OCI-LY1 (cell line): ENCODE results near the gene LAIR2.

Source experiments
- EZH2 ChIP-seq: fragments of 200-600 bp; sonication (generic), shearing (Covaris generic); IDR thresholded peaks from 2 replicates; pipeline ENCODE4 v1.8.0; 2017; ENCODE audit warnings: borderline replicate concordance, mixed run types, mild to moderate bottlenecking, antibody characterized with exemption, low read length, moderate library complexity, mixed read lengths
- TF ChIP-seq, protein P1 (sequence below): fragments of 200-600 bp; sonication (generic), shearing (Covaris generic); IDR thresholded peaks from 2 replicates; pipeline ENCODE4 v1.5.1; 2017; ENCODE audit warnings: mild to moderate bottlenecking, antibody characterized with exemption, low read length, moderate library complexity, mixed read lengths

DNA sequence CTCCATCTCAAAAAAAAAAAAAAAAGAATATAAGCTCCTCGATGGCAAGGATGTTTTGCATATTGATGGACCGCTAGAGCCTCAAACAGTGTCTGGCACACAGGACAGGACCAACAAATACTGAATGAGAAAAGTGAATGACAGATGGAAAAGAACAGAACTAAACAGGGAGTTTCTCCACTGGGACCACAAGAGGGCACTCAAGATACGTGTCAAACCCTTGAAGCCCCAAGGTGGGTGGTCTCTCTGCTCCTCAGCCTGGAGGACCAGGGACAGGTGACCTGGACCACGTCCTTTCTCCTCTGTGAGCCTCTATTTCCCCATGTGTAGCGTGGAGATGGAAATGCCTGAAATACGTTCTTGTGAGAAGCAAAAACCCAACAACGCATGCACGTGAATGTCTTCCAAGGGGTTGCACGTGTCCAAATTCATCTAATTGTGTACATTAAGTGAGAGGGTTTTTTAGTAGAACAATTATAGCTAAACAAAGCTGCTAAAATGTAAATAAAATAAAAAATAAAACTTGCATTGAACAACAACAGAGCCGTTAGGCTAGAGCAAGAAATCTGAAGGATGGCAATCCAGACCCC lies 23.9 kb upstream of the LAIR2 start:
- TF ChIP-seq, protein P1, sequence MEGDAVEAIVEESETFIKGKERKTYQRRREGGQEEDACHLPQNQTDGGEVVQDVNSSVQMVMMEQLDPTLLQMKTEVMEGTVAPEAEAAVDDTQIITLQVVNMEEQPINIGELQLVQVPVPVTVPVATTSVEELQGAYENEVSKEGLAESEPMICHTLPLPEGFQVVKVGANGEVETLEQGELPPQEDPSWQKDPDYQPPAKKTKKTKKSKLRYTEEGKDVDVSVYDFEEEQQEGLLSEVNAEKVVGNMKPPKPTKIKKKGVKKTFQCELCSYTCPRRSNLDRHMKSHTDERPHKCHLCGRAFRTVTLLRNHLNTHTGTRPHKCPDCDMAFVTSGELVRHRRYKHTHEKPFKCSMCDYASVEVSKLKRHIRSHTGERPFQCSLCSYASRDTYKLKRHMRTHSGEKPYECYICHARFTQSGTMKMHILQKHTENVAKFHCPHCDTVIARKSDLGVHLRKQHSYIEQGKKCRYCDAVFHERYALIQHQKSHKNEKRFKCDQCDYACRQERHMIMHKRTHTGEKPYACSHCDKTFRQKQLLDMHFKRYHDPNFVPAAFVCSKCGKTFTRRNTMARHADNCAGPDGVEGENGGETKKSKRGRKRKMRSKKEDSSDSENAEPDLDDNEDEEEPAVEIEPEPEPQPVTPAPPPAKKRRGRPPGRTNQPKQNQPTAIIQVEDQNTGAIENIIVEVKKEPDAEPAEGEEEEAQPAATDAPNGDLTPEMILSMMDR, result peak; percentile 65
- no peak for TF ChIP-seq EZH2
